Activated CD4-positive, alpha-beta T cell treated with anti-CD3 and anti-CD28 coated beads, Interleukin-2, amount 50 U/mL, for 24 hours (primary cell): ENCODE results near the gene GRK4.
A peak's percentile ranks its signal among the peaks of the same experiment; 100 is the strongest.
"Not testable (repeated sequence)": the region's sequence is repeated elsewhere in the genome, so short reads cannot be mapped to it uniquely, and the experiment has no call there.

ENCODE experiments used
- DNase-seq, 2 donors: peaks; one replicate each; pipeline ENCODE4 v3.0.0-alpha.2; 2020; ENCODE audit warnings: low read depth in 1 of 2, low spot score in 1 of 2

The GRK4 gene

GRCh38 chr4:2958446-2958845 lies 4.9 kb upstream of the GRK4 start:
- no peak for DNase-seq

- not testable (repeated sequence) for DNase-seq
These were observed 2.9 kb upstream of the GRK4 start for GRCh38 chr4:2960450-2960849.

- DNase-seq = no peak
These were observed 2.0 kb upstream of the GRK4 start for GRCh38 chr4:2961421-2961810.

GRCh38 chr4:2961811-2962441 lies 1.4 kb upstream of the GRK4 start:
- DNase-seq = peak in 1 of 2 donors; percentile 48

- DNase-seq = no peak
These were observed 677 bp upstream of the GRK4 start for GRCh38 chr4:2962614-2963174.

GRCh38 chr4:2963966-2964471 lies 648 bp downstream of the GRK4 start:
- no peak for DNase-seq

GRCh38 chr4:2964706-2965258 lies 1.4 kb downstream of the GRK4 start:
- no peak for DNase-seq

- no peak for DNase-seq
These were observed 1.9 kb downstream of the GRK4 start for GRCh38 chr4:2965262-2965661.

GRCh38 chr4:2968381-2968780 lies 5.0 kb downstream of the GRK4 start:
- DNase-seq = no peak

GRCh38 chr4:2971275-2971674 lies 7.9 kb downstream of the GRK4 start:
- DNase-seq = no peak

GRCh38 chr4:2977211-2978088 lies 14.1 kb downstream of the GRK4 start:
- no peak for DNase-seq

- DNase-seq = no peak
These were observed 18.0 kb downstream of the GRK4 start for GRCh38 chr4:2981256-2981819.

GRCh38 chr4:2982012-2982411 lies 18.6 kb downstream of the GRK4 start:
- no peak for DNase-seq

- DNase-seq = not testable (repeated sequence)
These were observed 20.3 kb downstream of the GRK4 start for GRCh38 chr4:2983715-2984114.

- no peak for DNase-seq
These were observed 27.9 kb downstream of the GRK4 start for GRCh38 chr4:2991243-2991642.

GRCh38 chr4:2994917-2995316 lies 31.5 kb downstream of the GRK4 start:
- no peak for DNase-seq

- DNase-seq = no peak
These were observed 32.3 kb downstream of the GRK4 start for GRCh38 chr4:2995546-2996265.

- DNase-seq = no peak
These were observed 33.0 kb downstream of the GRK4 start for GRCh38 chr4:2996415-2996814.

GRCh38 chr4:3007724-3008123 lies 44.4 kb downstream of the GRK4 start:
- no peak for DNase-seq

GRCh38 chr4:3009422-3009821 lies 46.1 kb downstream of the GRK4 start:
- no peak for DNase-seq

- no peak for DNase-seq
These were observed 47.2 kb downstream of the GRK4 start for GRCh38 chr4:3010577-3010976.
